ENCODE data around the gene RPL41.
"Not testable (repeated sequence)": the region's sequence is repeated elsewhere in the genome, so short reads cannot be mapped to it uniquely, and the experiment has no call there.

The RPL41 gene

GRCh38 chr12:56116267-56117081, at the start of gene RPL41:
RPL41 (plus strand) TSS chr12:56116633.
- peak; percentile 97 for DNase-seq

GRCh38 chr12:56071648-56072047, 44.8 kb upstream of the RPL41 start:
- DNase-seq = no peak

GRCh38 chr12:56074396-56074795, 42.0 kb upstream of the RPL41 start:
- no peak for DNase-seq

- not testable (repeated sequence) for DNase-seq
Observed at GRCh38 chr12:56077966-56078365, 38.5 kb upstream of the RPL41 start.

GRCh38 chr12:56078427-56078826, 38.0 kb upstream of the RPL41 start:
- DNase-seq = no peak

GRCh38 chr12:56078931-56079722, 37.3 kb upstream of the RPL41 start:
- DNase-seq = peak; percentile 76

GRCh38 chr12:56079723-56080555, 36.5 kb upstream of the RPL41 start, which contains the start of gene ERBB3:
ERBB3 (plus strand) TSS chr12:56080165; CDS start chr12:56080301, 136 bp downstream.
- DNase-seq = peak; percentile 85

GRCh38 chr12:56080556-56081138, 35.8 kb upstream of the RPL41 start:
- no peak for DNase-seq

- DNase-seq = peak; percentile 11
Observed at GRCh38 chr12:56081393-56082347, 34.8 kb upstream of the RPL41 start.

GRCh38 chr12:56082382-56082781, 34.1 kb upstream of the RPL41 start:
- no peak for DNase-seq

GRCh38 chr12:56082967-56083366, 33.5 kb upstream of the RPL41 start:
- no peak for DNase-seq

GRCh38 chr12:56084958-56085543, 31.4 kb upstream of the RPL41 start:
- peak; percentile 57 for DNase-seq

GRCh38 chr12:56086096-56086495, 30.3 kb upstream of the RPL41 start:
- peak; percentile 11 for DNase-seq

- no peak for DNase-seq
Observed at GRCh38 chr12:56086608-56087007, 29.8 kb upstream of the RPL41 start.

GRCh38 chr12:56087220-56087619, 29.2 kb upstream of the RPL41 start:
- DNase-seq = peak; percentile 15

- DNase-seq = no peak
Observed at GRCh38 chr12:56097738-56098137, 18.7 kb upstream of the RPL41 start.

GRCh38 chr12:56098592-56098991, 17.8 kb upstream of the RPL41 start:
- DNase-seq = peak; percentile 45

- no peak for DNase-seq
Observed at GRCh38 chr12:56099787-56100186, 16.6 kb upstream of the RPL41 start.

GRCh38 chr12:56101045-56101444, 15.4 kb upstream of the RPL41 start:
- DNase-seq = no peak

GRCh38 chr12:56102683-56103065, 13.8 kb upstream of the RPL41 start:
- no peak for DNase-seq

Data from NCI-H69 (cell line).